ENCODE results near the gene FLVCR2. TPM values are rescaled to one million over a fixed set of nuclear protein-coding genes. Genes with fewer than 3 reads are reported as not detected.

Gene FLVCR2
- total RNA-seq, 1 experiment from 2014 or later, result 3.2 TPM

DNA sequence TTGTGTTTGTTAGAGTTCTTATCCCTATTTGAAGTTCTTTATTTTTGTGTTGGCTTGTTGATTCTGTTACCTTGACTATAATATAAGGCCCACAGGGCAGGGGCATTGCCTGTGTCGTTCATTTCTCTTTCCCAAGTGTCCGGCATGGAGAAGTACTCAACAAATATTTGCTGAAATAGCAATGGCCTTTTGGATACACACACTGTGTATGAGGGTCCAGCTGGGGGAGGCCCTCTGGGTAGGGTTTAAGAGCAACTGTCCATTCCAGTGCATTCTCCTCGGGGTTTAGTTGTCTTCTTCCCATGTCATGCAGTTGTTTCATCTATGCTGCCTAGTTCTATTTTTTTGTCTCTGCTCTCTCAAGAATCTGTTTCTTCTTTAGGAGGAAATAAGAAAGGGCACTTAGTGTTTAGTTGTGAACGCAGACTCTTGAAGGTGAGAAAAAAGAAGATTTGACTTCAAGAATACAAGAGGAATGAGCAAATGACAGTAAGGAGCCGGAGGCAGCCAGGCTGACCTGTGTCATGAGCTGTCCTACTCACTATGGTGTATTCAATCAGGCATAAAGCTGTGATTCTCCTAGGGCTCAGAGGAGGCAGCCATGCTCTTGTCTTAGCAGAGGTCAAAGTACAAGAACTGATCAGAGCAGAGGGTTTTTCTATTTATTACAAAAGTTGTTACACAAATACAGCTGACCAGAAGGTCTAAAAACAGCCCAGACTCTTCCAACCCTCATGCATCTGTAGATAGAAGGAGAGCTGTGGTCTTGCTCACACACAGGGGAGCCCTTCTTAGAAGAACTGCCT lies 72.0 kb downstream of the FLVCR2 start:
- TF ChIP-seq, protein P1, sequence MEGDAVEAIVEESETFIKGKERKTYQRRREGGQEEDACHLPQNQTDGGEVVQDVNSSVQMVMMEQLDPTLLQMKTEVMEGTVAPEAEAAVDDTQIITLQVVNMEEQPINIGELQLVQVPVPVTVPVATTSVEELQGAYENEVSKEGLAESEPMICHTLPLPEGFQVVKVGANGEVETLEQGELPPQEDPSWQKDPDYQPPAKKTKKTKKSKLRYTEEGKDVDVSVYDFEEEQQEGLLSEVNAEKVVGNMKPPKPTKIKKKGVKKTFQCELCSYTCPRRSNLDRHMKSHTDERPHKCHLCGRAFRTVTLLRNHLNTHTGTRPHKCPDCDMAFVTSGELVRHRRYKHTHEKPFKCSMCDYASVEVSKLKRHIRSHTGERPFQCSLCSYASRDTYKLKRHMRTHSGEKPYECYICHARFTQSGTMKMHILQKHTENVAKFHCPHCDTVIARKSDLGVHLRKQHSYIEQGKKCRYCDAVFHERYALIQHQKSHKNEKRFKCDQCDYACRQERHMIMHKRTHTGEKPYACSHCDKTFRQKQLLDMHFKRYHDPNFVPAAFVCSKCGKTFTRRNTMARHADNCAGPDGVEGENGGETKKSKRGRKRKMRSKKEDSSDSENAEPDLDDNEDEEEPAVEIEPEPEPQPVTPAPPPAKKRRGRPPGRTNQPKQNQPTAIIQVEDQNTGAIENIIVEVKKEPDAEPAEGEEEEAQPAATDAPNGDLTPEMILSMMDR (IDR thresholded peaks at IDR 0.05; ENCODE audit: unreplicated experiment), result no peak
- H3K9me3 Mint-ChIP-seq (ENCODE audit: unreplicated experiment), result no peaks in the 10 kb centered on the region
- H3K36me3 Mint-ChIP-seq (ENCODE audit: insufficient read depth, unreplicated experiment), result peaks cover 74% of the 10 kb centered on the region
- no peak for DNase-seq (ENCODE audit: unreplicated experiment)
- intact Hi-C loops (cut with micrococcal nuclease), result loop anchor here (1.0 to 5.0 kb wide), 2 partner anchors 72 to 343 kb away; partner anchors contain the start of gene FLVCR2
- H3K27ac Mint-ChIP-seq (ENCODE audit: low read depth, unreplicated experiment), result peak overlapping the region; percentile 55
- no peaks in the 10 kb centered on the region for H3K27me3 Mint-ChIP-seq (ENCODE audit: insufficient read depth, unreplicated experiment)
- BruUV-seq (replicated peaks), result no TSS peak
- POLR2A ChIA-PET, result interaction anchor here (0.6 to 18.0 kb wide), 4 partner anchors 9 to 1856 kb away, joined by 3 to 230 read pairs (median 40); partner anchors contain the start of genes ERG28, FLVCR2 and TTLL5
- H3K4me3 Mint-ChIP-seq (ENCODE audit: unreplicated experiment), result no peak overlapping the region
- CTCF ChIA-PET, result interaction anchor here (0.6 to 13.9 kb wide), 6 partner anchors 8 to 159 kb away, joined by 3 to 470 read pairs (median 4); partner anchors contain the start of gene FLVCR2
- peaks cover 36% of the 10 kb centered on the region for H3K4me1 Mint-ChIP-seq (ENCODE audit: insufficient read depth, unreplicated experiment)

DNA sequence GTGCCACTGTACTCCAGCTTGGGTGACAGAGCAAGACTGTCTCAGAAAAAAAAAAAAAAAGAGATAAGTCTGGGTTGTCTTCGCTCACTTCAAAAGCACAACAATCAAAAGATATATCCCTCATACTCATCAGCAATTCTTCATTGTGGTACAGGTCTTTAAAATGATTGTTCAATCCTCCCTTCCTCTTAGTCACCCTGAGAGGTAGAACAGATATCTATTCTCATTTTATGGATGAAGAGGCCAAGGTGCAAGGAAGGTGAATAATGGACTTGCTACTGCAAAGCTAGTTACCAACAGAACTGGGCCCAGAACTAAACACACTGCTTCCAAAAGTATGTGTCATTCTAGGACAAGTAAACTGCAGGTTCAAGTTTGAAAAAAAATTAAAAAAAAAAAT lies 75.1 kb downstream of the FLVCR2 start:
- H3K9me3 Mint-ChIP-seq (ENCODE audit: unreplicated experiment), result no peaks in the 10 kb centered on the region
- no peaks in the 10 kb centered on the region for H3K27me3 Mint-ChIP-seq (ENCODE audit: insufficient read depth, unreplicated experiment)
- peaks cover 14% of the 10 kb centered on the region for H3K4me1 Mint-ChIP-seq (ENCODE audit: insufficient read depth, unreplicated experiment)
- H3K36me3 Mint-ChIP-seq (ENCODE audit: insufficient read depth, unreplicated experiment), result peaks cover 76% of the 10 kb centered on the region
- TF ChIP-seq, protein P1 (IDR thresholded peaks at IDR 0.05; ENCODE audit: unreplicated experiment), result no peak
- POLR2A ChIA-PET, result interaction anchor here (0.5 to 18.0 kb wide), 6 partner anchors 8 to 873 kb away, joined by 3 to 230 read pairs (median 4); partner anchors contain the start of gene FLVCR2
- BruUV-seq (replicated peaks), result no TSS peak
- H3K27ac Mint-ChIP-seq (ENCODE audit: low read depth, unreplicated experiment), result no peak overlapping the region
- H3K4me3 Mint-ChIP-seq (ENCODE audit: unreplicated experiment), result no peak overlapping the region
- CTCF ChIA-PET, result interaction anchor here (0.5 to 13.9 kb wide), 24 partner anchors 8 to 1515 kb away, joined by 3 to 470 read pairs (median 4); partner anchors contain the start of gene FLVCR2
- intact Hi-C loops (cut with micrococcal nuclease), result loop anchor here (5.0 kb wide), 1 partner anchor 346 kb away; no protein-coding TSS in a partner anchor
- no peak for DNase-seq (ENCODE audit: unreplicated experiment)

DNA sequence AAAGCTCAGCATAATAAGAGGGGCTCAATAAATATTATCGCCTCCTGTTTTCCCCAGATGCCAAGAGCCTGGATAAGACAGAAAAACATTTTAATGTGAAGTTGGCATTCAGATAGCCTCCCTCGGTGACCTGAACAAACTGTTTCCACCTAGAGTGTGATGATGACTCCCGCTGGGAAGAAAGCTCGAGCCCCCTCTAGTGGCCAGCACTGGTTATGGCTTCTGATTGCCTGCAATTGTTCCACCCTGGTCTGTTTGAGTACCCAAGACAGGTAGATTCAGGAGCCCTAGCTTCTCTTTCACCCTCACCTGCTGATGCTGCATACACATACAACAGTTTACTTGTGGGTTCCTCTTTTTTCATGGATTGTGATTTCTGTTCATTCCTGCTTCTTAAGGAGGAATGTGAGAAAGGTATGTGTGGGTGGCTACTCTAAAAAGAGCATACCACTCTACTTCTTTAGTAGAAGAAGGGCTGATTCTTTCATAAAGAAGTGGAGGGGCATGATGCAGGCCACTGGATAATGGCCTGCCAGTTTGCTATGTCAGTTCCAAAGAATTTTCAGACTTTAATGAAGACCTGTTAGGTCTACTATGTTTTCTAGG lies 75.8 kb downstream of the FLVCR2 start:
- TF ChIP-seq, protein P1 (IDR thresholded peaks at IDR 0.05; ENCODE audit: unreplicated experiment), result peak; percentile 93
- intact Hi-C loops (cut with micrococcal nuclease), result loop anchor here (1.0 to 5.0 kb wide), 2 partner anchors 77 to 347 kb away; no protein-coding TSS in a partner anchor
- ChIA-PET POLR2A (interaction anchor here (0.5 to 18.0 kb wide), 6 partner anchors 9 to 874 kb away, joined by 3 to 230 read pairs (median 4); partner anchors contain the start of gene FLVCR2), CTCF (interaction anchor here (0.5 to 13.9 kb wide), 32 partner anchors 8 to 1514 kb away, joined by 3 to 470 read pairs (median 4); partner anchors contain the start of genes FLVCR2 and TGFB3)
- peak; percentile 76 for DNase-seq (ENCODE audit: unreplicated experiment)
- Mint-ChIP-seq H3K27ac (ENCODE audit: low read depth, unreplicated experiment) (no peak overlapping the region), H3K9me3 (ENCODE audit: unreplicated experiment) (no peaks in the 10 kb centered on the region), H3K36me3 (ENCODE audit: insufficient read depth, unreplicated experiment) (peaks cover 70% of the 10 kb centered on the region), H3K27me3 (ENCODE audit: insufficient read depth, unreplicated experiment) (no peaks in the 10 kb centered on the region), H3K4me1 (ENCODE audit: insufficient read depth, unreplicated experiment) (peaks cover 16% of the 10 kb centered on the region), H3K4me3 (ENCODE audit: unreplicated experiment) (no peak overlapping the region)
- no TSS peak for BruUV-seq (replicated peaks)

Data from MCF 10A (cell line).